HG02973 (cell line): ENCODE results near the gene AGR2.

Experiments used
- ATAC-seq: cut with Tn5 transposase; IDR thresholded peaks from one replicate; pipeline ENCODE4 v1.9.1; 2021; ENCODE audit warnings: moderate library complexity; ENCODE audit not compliant: unreplicated experiment

AGR2 gene

DNA sequence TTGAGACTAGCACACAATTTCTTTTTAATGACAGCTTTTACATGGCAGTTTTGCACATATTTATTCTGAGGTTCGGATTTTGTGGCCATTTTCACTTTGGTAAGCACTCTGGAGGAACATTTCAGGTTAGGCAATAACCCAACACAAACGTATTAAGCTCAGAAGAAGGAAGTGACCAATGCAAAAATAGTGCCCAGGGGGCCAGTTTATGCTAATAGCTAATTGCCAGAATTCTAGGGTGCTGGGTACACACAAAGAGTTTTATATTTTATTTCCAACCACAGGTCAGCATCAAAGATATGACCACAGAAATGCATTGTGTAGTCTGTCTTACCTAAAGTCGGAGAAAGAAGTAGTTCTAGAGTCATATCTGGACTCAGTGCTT is 8.4 kb upstream of the AGR2 start:
- ATAC-seq, result no peak

GRCh38 chr7:16812542-16813231 is 7.9 kb upstream of the AGR2 start:
- no peak for ATAC-seq

GRCh38 chr7:16811551-16811950 is 6.8 kb upstream of the AGR2 start:
- ATAC-seq, result no peak

DNA sequence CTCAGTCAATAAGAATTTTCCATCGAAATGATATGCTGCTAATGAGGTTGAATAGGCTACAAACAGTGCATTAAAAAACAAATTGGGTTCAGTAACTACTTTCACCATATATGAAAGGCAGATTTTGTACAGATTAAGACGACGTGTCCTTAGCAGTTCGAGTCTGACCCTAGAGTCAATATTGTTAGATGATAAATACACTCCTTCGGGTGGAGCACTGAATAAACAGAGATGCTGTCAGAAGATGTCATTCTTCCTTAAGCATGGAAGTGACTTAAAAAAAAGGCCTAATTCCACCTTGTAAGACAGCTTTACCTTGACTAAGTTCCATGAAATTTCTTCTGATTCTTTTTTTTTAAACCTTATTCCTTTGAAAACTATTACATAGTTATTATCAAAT is 5.8 kb upstream of the AGR2 start:
- ATAC-seq, result no peak

- ATAC-seq, result no peak
These were observed 5.3 kb upstream of the AGR2 start for GRCh38 chr7:16810112-16810511.

DNA sequence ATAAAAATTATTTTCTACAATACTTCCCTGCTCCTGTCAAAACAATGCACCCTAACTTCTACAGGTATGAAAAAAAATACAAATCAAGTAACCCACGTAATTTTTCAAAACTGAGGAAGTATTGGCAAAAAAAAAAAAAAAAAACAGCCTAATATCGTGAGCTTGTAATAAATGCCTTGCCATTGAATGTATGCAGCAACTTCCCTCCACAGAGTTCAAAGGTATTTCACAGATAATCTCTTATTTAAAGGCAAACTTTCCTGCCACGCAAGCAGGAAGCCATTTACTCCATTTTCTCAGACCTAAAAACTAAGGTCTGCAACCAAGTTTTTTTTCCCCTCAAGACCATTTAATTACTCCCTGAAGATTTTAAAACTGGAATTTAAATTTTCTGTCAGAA is 642 bp upstream of the AGR2 start:
- no peak for ATAC-seq

GRCh38 chr7:16803881-16804673 is 722 bp downstream of the AGR2 start:
- ATAC-seq, result no peak

DNA sequence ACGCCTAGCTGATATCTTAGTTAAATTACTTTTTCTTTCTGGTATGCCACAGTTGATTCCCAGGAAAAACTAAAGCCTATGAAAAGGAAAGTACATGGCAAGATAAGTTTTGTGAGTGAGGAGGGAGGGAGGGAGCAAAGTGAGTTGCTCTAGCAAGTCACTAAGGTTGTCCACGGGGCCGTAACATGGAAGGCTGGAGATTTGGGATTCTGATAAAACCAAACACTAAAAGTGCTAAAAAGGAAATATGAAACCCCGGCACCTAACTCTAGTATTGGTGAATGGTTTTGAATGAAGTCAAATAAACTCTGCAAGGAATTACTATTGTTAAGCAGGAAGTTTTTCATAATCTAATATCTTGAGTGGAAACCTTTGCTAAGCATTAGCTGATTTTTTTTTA is 1.7 kb downstream of the AGR2 start:
- ATAC-seq, result no peak

GRCh38 chr7:16801579-16801978 is 3.2 kb downstream of the AGR2 start:
- ATAC-seq, result no peak

- ATAC-seq, result no peak
These were observed 3.7 kb downstream of the AGR2 start for GRCh38 chr7:16801111-16801542.

DNA sequence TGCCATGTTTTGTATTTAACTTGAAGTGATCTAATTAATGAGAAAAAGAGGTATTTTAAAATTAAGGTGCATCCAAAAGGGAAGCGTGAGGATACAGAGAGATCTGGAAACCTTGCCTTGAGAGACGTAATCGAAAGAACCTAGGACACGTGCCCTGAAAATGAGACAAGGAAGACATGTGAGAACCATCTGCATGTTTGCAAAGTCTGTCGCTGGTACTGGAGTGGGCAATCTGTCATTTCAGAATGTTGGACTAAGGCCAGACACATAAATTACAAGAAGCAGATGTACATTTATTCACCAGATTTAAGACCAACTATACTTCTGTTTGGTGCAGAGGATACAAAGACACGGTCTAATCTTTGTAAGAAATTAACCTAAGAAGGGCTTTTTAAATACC is 9.2 kb downstream of the AGR2 start:
- ATAC-seq, result no peak

GRCh38 chr7:16794986-16795385 is 9.8 kb downstream of the AGR2 start:
- no peak for ATAC-seq

DNA sequence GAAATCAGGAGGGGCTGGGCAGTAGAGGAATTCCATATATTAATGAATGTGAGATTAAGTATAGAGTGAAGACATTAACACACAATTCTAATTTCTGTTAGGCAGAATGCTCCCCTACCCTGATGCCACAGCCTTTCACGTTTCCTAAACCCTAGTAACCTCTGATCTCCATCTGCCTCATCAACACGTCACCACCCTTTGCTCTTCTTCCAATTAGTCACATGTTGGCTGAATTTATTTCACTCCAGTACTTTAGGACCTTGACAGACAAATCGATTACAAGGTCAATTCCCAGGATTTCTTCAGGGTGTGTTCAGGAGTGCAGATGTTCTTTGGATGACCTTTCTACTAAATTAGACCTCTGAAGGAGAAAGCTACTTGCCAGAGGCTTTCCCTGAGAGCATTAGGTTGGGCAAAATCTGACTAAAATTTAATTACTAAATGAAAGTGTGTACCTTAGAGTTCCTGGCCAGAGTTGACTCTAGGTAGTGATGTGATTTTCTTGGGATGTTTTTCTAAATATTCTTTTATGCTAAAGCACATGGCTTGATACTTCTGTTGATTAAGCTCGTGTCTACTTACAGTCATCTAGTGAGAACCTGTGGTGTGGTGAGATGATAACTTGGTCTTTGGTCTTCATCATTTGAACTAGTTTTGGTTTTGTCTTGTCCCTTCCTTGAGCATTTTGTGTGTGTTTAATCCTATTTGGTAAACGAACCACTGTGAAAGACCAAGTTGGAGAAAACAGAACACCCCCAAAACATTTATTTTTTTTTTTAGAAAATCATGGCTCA is 12.7 kb downstream of the AGR2 start:
- ATAC-seq, result no peak

DNA sequence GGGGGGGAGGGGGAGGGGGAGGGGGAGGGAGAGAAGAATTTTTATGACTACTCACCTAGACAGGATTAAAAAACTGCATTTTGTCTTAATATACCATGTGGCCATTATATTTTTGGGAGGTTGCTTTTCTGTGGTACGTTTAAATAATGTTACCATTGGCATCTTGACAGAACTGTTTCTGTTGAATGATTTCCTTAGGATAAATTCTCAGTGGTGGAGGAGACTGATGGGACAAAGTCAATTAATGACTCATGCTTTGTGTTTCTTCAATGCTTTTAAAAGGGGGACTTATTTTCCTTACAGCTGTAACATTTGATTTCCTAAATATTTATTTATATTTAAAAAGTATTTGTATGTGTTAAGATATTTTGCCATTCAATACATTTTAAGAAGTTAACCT is 13.7 kb downstream of the AGR2 start:
- no peak for ATAC-seq

DNA sequence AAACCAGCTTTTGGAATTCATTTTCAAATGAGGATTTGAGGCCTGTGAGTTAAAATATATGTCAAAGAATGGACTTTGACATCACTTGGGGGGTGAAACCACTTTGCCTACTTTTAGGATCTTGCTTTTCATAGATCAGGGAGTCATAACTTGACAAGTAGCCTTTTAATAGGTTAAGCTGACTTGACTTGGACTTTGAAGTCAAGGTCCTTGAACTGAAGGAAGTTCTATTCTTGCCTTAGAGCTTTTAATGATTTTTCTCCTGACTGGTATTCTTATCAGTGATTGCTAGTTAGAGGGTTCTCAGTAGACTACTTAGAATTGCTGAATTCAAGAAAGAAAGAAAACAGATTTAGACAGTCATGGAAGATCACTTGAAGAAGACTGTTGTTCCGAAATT is 17.7 kb downstream of the AGR2 start:
- ATAC-seq, result no peak

DNA sequence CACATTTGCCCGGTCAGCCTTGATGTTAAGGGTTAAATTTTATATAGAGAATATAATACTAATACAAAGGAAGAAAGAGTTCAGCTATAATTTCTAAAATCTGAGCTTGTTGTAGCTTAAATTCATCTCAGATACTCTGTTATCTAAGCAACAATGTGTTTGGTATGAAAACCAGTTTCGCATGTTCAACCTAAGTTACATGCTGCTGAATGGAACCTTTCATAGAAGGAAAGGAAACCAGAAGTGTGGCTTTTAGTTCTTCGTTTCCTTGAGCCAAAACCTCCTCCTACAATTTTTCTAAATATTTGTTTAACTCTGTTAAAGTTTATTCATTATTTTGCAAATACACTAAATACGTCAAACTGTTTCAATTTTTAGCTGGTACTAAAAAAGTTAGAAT is 18.5 kb downstream of the AGR2 start:
- ATAC-seq, result no peak

DNA sequence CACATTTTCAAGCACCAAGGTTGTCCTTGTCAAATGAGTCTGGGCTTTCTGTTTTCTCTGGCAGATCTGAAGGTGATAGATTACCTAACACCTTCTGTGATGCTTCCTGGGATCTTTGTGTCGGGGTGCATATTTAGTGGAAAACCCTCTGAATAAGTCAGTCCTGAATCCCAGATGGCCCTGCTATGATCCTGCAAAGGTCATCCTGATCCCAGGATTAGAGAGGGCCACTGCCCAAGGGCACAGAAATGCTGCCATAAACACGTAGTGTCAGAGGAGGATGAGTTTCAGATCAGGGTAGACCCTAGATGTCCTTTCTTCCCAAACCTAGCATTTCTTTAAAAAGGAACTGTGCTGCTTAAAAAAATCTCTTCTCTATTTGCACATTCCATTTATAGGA is 19.0 kb downstream of the AGR2 start:
- ATAC-seq, result no peak

DNA sequence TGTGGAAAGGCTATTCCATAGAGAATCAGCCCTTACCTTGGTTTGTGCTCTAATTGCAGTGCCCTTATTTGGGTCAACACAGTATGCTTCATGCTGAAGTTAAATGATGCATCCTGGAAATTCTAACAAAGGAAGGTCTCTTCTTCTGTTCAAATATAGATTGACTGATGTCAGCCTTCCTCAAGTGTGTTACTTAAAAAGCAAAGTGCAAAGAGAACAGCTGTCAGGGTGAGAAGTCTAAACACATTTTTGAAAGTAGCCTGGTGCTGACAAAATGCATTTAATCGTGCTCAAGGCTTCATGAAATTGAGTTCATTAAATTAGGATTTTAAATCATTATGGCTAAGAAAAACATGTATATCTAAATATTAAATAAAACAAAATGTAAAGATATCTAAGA is 19.5 kb downstream of the AGR2 start:
- no peak for ATAC-seq

- ATAC-seq, result no peak
These were observed 24.2 kb downstream of the AGR2 start for GRCh38 chr7:16780596-16780995.

DNA sequence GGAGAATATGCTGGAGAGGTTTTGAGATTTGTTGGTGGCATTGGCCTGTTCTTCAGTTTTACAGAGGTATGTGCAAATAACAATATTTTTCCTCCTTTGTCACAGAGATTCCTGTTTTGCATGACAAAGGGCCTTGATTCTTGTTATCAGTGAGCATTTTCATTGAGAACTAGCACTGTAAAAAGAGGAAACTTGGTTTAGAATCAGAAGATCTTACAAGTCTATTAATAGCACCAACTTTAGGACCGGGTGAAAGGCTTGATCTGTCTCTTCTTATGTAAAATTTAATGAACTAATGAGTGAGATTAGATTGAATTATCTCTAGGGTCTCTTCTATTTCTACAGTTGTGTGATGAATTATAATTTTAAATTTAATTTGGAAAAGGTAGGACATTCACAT is 25.7 kb downstream of the AGR2 start:
- no peak for ATAC-seq

DNA sequence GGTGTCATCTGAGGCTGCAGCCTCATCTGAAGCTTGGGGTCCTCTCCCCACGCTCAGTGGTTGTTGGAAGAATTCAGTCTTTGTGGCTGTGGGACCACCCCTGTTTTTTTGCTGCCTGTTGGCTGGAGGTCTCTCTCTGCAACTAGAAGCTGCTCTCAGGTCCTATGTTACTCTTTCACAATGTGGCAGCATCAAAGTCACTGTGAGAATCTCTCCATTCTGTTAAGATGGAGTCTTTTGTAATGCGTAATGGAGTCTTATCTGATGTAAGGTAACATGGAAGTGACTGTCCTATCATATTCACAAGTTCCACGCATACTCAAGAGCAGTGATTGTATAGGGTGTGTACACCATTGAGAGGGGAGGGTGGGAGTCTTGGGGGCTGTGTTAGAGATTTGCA is 26.3 kb downstream of the AGR2 start:
- no peak for ATAC-seq

- no peak for ATAC-seq
These were observed 28.7 kb downstream of the AGR2 start for GRCh38 chr7:16776053-16776452.
